ENCODE results near the gene IKZF3.

Gene IKZF3

DNA sequence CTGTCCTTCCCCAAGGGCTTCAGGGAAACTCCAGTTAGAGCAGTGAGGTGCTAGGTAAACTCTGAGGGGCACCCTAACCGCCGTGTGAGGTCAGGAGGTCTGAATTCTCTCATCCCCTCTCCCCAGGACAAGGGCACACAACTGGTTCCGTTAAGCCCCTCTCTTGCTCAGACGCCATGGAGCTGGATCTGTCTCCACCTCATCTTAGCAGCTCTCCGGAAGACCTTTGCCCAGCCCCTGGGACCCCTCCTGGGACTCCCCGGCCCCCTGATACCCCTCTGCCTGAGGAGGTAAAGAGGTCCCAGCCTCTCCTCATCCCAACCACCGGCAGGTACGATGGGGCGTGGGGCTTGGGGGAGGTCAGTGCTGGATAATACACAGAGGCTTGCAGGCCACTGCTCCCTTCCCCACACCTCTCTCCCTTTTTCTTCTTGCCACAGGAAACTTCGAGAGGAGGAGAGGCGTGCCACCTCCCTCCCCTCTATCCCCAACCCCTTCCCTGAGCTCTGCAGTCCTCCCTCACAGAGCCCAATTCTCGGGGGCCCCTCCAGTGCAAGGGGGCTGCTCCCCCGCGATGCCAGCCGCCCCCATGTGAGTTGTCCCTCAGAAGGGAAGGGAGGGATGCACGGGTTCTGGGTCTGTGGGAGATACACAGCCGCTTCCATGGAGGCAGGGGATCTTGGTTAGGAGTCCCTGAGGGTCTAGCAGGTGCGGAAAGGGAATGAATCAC lies 121.8 kb downstream of the IKZF3 start:
- H3K27me3 ChIP-seq (ENCODE audit: insufficient read depth, low read length, poor library complexity) = no peaks in the 10 kb centered on the region
- H3K9me3 ChIP-seq (ENCODE audit: insufficient read depth, low read length, severe bottlenecking) = no peaks in the 10 kb centered on the region
- H3K36me3 ChIP-seq (ENCODE audit: insufficient read depth, low read length) = no peaks in the 10 kb centered on the region
- no peak overlapping the region for H3K27ac ChIP-seq (ENCODE audit: low read length)
- DNase-seq (no peak), ATAC-seq (ENCODE audit: insufficient read depth, low read depth) (no peak)
- no peaks in the 10 kb centered on the region for H3K79me2 ChIP-seq (ENCODE audit: insufficient read depth, low read length)
- H3K4me2 ChIP-seq (ENCODE audit: insufficient read depth, low read length) = no peak overlapping the region
- no peak overlapping the region for H2AFZ ChIP-seq (ENCODE audit: low read depth, low read length)
- TF ChIP-seq, protein P1, sequence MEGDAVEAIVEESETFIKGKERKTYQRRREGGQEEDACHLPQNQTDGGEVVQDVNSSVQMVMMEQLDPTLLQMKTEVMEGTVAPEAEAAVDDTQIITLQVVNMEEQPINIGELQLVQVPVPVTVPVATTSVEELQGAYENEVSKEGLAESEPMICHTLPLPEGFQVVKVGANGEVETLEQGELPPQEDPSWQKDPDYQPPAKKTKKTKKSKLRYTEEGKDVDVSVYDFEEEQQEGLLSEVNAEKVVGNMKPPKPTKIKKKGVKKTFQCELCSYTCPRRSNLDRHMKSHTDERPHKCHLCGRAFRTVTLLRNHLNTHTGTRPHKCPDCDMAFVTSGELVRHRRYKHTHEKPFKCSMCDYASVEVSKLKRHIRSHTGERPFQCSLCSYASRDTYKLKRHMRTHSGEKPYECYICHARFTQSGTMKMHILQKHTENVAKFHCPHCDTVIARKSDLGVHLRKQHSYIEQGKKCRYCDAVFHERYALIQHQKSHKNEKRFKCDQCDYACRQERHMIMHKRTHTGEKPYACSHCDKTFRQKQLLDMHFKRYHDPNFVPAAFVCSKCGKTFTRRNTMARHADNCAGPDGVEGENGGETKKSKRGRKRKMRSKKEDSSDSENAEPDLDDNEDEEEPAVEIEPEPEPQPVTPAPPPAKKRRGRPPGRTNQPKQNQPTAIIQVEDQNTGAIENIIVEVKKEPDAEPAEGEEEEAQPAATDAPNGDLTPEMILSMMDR (IDR thresholded peaks at IDR 0.05; ENCODE audit: borderline replicate concordance, extremely low read depth, low read length, poor library complexity, severe bottlenecking) = no peak
- no peak for TF ChIP-seq EZH2 (IDR thresholded peaks at IDR 0.05; ENCODE audit: borderline replicate concordance, low read depth, low read length, severe bottlenecking)
- H3K4me1 ChIP-seq (ENCODE audit: insufficient read depth, low read length) = no peaks in the 10 kb centered on the region
- no peak overlapping the region for H3K4me3 ChIP-seq (ENCODE audit: low read depth in 1 of 2, low read length in 2 of 2)
- H3K9ac ChIP-seq (ENCODE audit: low read depth, low read length) = no peak overlapping the region
- H4K20me1 ChIP-seq (ENCODE audit: insufficient read depth, low read length) = no peaks in the 10 kb centered on the region

DNA sequence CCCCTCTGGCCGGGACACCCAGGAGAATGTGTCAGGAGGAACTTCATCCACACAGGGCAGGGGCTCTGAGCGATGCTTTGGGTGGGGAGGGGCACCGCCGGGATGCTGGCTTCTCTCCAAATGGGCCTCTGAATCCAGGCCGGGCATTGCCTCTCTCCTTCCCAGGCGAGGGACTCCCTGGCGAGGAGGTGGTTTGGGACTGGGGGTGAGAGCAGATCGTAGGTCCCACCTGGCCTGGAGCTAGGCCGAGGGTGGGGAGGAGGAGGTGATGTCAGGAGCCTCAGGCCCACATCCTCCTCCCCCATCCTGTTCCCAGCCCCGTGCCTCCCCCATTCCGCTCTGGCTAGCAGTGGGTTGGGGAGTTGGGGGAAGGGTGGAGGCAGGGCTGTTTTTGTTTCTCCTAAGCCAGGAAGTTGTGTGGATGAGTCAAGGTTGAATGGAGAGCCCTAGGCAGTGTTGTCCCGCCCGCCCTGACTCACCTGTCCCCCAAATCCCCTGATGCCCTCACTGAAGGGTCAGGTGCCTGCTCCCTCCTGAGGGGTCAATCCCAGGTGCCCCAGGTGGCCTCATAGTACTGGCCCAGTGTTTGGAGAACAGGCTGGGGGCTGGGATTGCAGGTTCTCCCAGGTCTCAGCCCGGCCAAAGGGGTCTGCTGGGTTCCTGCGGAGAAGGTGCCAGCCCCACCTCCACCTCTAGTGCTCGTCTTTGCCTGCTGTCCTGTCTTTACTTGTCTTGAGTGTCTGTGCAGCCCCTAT lies 123.6 kb downstream of the IKZF3 start:
- H3K36me3 ChIP-seq (ENCODE audit: insufficient read depth, low read length) = no peaks in the 10 kb centered on the region
- no peak for DNase-seq
- no peaks in the 10 kb centered on the region for H3K4me1 ChIP-seq (ENCODE audit: insufficient read depth, low read length)
- no peaks in the 10 kb centered on the region for H4K20me1 ChIP-seq (ENCODE audit: insufficient read depth, low read length)
- TF ChIP-seq, protein P1 (IDR thresholded peaks at IDR 0.05; ENCODE audit: borderline replicate concordance, extremely low read depth, low read length, poor library complexity, severe bottlenecking) = no peak
- no peak for TF ChIP-seq EZH2 (IDR thresholded peaks at IDR 0.05; ENCODE audit: borderline replicate concordance, low read depth, low read length, severe bottlenecking)
- H3K4me3 ChIP-seq (ENCODE audit: low read depth in 1 of 2, low read length in 2 of 2) = no peak overlapping the region
- no peaks in the 10 kb centered on the region for H3K27me3 ChIP-seq (ENCODE audit: insufficient read depth, low read length, poor library complexity)
- H3K9me3 ChIP-seq (ENCODE audit: insufficient read depth, low read length, severe bottlenecking) = no peaks in the 10 kb centered on the region
- H3K79me2 ChIP-seq (ENCODE audit: insufficient read depth, low read length) = no peaks in the 10 kb centered on the region
- no peak overlapping the region for H3K4me2 ChIP-seq (ENCODE audit: insufficient read depth, low read length)
- ATAC-seq (ENCODE audit: insufficient read depth, low read depth) = 0 out of 3 replicates have a peak, but pooled peaks have one; percentile 12
- H3K9ac ChIP-seq (ENCODE audit: low read depth, low read length) = no peak overlapping the region
- H2AFZ ChIP-seq (ENCODE audit: low read depth, low read length) = no peak overlapping the region
- no peak overlapping the region for H3K27ac ChIP-seq (ENCODE audit: low read length)

DNA sequence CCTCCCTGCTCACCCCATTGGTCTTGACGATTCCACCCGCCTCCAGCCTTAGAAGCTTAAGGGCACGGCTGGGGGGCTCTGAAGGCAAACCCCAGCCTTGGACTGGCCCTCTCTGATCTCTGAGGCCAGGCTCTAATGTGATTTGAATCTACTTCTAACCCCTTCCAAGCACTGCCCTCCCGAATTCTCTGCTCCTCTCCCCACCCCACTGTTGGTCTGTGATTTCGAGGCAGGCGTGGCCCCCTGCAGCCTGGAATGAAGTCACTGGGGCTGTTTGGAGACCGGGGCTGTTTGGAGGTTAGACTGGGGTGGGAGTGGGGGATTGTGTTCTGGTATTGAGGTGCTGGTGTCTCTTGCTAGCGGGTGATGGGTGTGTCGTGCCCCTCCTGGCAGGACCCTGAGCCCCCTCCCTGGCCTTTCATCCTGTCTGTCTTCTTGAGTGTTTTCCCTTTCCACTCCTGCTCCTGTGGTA lies 124.2 kb downstream of the IKZF3 start:
- no peak for DNase-seq
- ATAC-seq (ENCODE audit: insufficient read depth, low read depth) = no peak
- Histone ChIP-seq H2AFZ (ENCODE audit: low read depth, low read length) (no peak overlapping the region), H3K36me3 (ENCODE audit: insufficient read depth, low read length) (no peaks in the 10 kb centered on the region), H3K4me1 (ENCODE audit: insufficient read depth, low read length) (no peaks in the 10 kb centered on the region), H3K9me3 (ENCODE audit: insufficient read depth, low read length, severe bottlenecking) (no peaks in the 10 kb centered on the region), H3K27me3 (ENCODE audit: insufficient read depth, low read length, poor library complexity) (no peaks in the 10 kb centered on the region), H3K4me3 (ENCODE audit: low read depth in 1 of 2, low read length in 2 of 2) (no peak overlapping the region), H3K9ac (ENCODE audit: low read depth, low read length) (no peak overlapping the region), H3K79me2 (ENCODE audit: insufficient read depth, low read length) (no peaks in the 10 kb centered on the region), H4K20me1 (ENCODE audit: insufficient read depth, low read length) (no peaks in the 10 kb centered on the region), H3K4me2 (ENCODE audit: insufficient read depth, low read length) (no peak overlapping the region), H3K27ac (ENCODE audit: low read length) (no peak overlapping the region)
- no peak for TF ChIP-seq EZH2 (IDR thresholded peaks at IDR 0.05; ENCODE audit: borderline replicate concordance, low read depth, low read length, severe bottlenecking)
- TF ChIP-seq, protein P1 (IDR thresholded peaks at IDR 0.05; ENCODE audit: borderline replicate concordance, extremely low read depth, low read length, poor library complexity, severe bottlenecking) = no peak
